GM21423 (cell line): Measurements from ENCODE around the gene DDAH1.
"Not testable (repeated sequence)": the region's sequence is repeated elsewhere in the genome, so short reads cannot be mapped to it uniquely, and the experiment has no call there.

Experiments used
- ATAC-seq: cut with Tn5 transposase; IDR thresholded peaks from one replicate; pipeline ENCODE4 v1.9.1; 2021; ENCODE audit warnings: mild to moderate bottlenecking, moderate library complexity; ENCODE audit not compliant: unreplicated experiment

Gene DDAH1

GRCh38 chr1:85361606-85362296, 103.2 kb downstream of the DDAH1 start:
- ATAC-seq, result no peak

- ATAC-seq, result no peak
Measured at GRCh38 chr1:85360730-85361493, 104.0 kb downstream of the DDAH1 start.

- no peak for ATAC-seq
Measured at GRCh38 chr1:85359874-85360721, 104.9 kb downstream of the DDAH1 start.

- no peak for ATAC-seq
Measured at GRCh38 chr1:85358702-85359438, 106.1 kb downstream of the DDAH1 start.

GRCh38 chr1:85357817-85358216, 107.1 kb downstream of the DDAH1 start:
- no peak for ATAC-seq

- ATAC-seq, result no peak
Measured at GRCh38 chr1:85356130-85356529, 108.8 kb downstream of the DDAH1 start.

GRCh38 chr1:85352055-85352454, 112.9 kb downstream of the DDAH1 start:
- no peak for ATAC-seq

- no peak for ATAC-seq
Measured at GRCh38 chr1:85351202-85351828, 113.6 kb downstream of the DDAH1 start.

GRCh38 chr1:85349224-85349623, 115.7 kb downstream of the DDAH1 start:
- no peak for ATAC-seq

- ATAC-seq, result no peak
Measured at GRCh38 chr1:85347908-85348307, 117.1 kb downstream of the DDAH1 start.

GRCh38 chr1:85347275-85347674, 117.7 kb downstream of the DDAH1 start:
- not testable (repeated sequence) for ATAC-seq

- no peak for ATAC-seq
Measured at GRCh38 chr1:85344256-85344694, 120.7 kb downstream of the DDAH1 start.

GRCh38 chr1:85343612-85344255, 121.2 kb downstream of the DDAH1 start:
- peak; percentile 55 for ATAC-seq

- no peak for ATAC-seq
Measured at GRCh38 chr1:85343213-85343611, 121.7 kb downstream of the DDAH1 start.

GRCh38 chr1:85342207-85342606, 122.8 kb downstream of the DDAH1 start:
- ATAC-seq, result no peak

GRCh38 chr1:85340427-85340826, 124.5 kb downstream of the DDAH1 start:
- no peak for ATAC-seq

- ATAC-seq, result no peak
Measured at GRCh38 chr1:85339656-85340399, 125.1 kb downstream of the DDAH1 start.

GRCh38 chr1:85339089-85339488, 125.9 kb downstream of the DDAH1 start:
- no peak for ATAC-seq

GRCh38 chr1:85334962-85335361, 130.0 kb downstream of the DDAH1 start:
- ATAC-seq, result peak; percentile 47
